Hepatocyte (in vitro differentiated cells): ENCODE data around the gene MSTO1. TPM values are rescaled to one million over a fixed set of nuclear protein-coding genes. Genes with fewer than 3 reads are reported as not detected.
"Not testable (repeated sequence)": the region's sequence is repeated elsewhere in the genome, so short reads cannot be mapped to it uniquely, and the experiment has no call there.

ENCODE experiments used
- DNase-seq: peaks from one replicate; pipeline ENCODE4 v3.0.0-alpha.2; 2016; ENCODE audit warnings: low spot score
- H2AFZ ChIP-seq: fragments of 200-600 bp; sonication (generic); 2 replicates; pipeline ENCODE4 v1.6.0; 2016; ENCODE audit warnings: antibody characterized with exemption, mild to moderate bottlenecking
- H3K27ac ChIP-seq: fragments of 200-600 bp; sonication (generic); 2 replicates; pipeline ENCODE4 v1.5.1; 2016; ENCODE audit warnings: mild to moderate bottlenecking
- H3K27me3 ChIP-seq: fragments of 200-600 bp; sonication (generic); 2 replicates; pipeline ENCODE4 v1.6.1; 2016
- H3K36me3 ChIP-seq: fragments of 200-600 bp; sonication (generic); replicated peaks from 2 replicates; pipeline ENCODE4 v1.5.1; 2016; ENCODE audit warnings: low read depth; ENCODE audit not compliant: insufficient read depth
- H3K4me1 ChIP-seq: fragments of 200-600 bp; sonication (generic); 2 replicates; pipeline ENCODE4 v1.5.1; 2016; ENCODE audit warnings: mild to moderate bottlenecking, moderate library complexity; ENCODE audit not compliant: insufficient read depth
- H3K4me2 ChIP-seq: fragments of 200-600 bp; sonication (generic); 2 replicates; pipeline ENCODE4 v1.6.0; 2016
- H3K4me3 ChIP-seq: fragments of 200-600 bp; sonication (generic); 2 replicates; pipeline ENCODE4 v1.5.1; 2016; ENCODE audit warnings: mild to moderate bottlenecking
- H3K79me2 ChIP-seq: fragments of 200-600 bp; sonication (generic); 2 replicates; pipeline ENCODE4 v1.6.0; 2017; ENCODE audit warnings: mild to moderate bottlenecking
- H3K9me2 ChIP-seq: fragments of 200-600 bp; sonication (generic); replicated peaks from 2 replicates; pipeline ENCODE4 v1.6.0; 2017; ENCODE audit warnings: mild to moderate bottlenecking; ENCODE audit not compliant: insufficient read depth
- H3K9me3 ChIP-seq: fragments of 200-600 bp; sonication (generic); 2 replicates; pipeline ENCODE4 v1.5.1; 2016; ENCODE audit warnings: low read depth, mild to moderate bottlenecking
- H4K20me1 ChIP-seq: fragments of 200-600 bp; sonication (generic); 2 replicates; pipeline ENCODE4 v1.6.0; 2016; ENCODE audit warnings: mild to moderate bottlenecking; ENCODE audit not compliant: insufficient read depth, poor library complexity, severe bottlenecking
- CTCF ChIP-seq: fragments of 200-600 bp; sonication (generic); IDR thresholded peaks from 2 replicates; pipeline ENCODE4 v1.5.1; 2016; ENCODE audit warnings: antibody characterized with exemption, mild to moderate bottlenecking; ENCODE audit not compliant: poor library complexity
- EZH2 ChIP-seq: fragments of 200-600 bp; sonication (generic); IDR thresholded peaks from 2 replicates; pipeline ENCODE4 v1.6.1; 2016; ENCODE audit warnings: antibody characterized with exemption, mild to moderate bottlenecking, borderline replicate concordance
- EZH2phosphoT487 ChIP-seq: fragments of 200-600 bp; sonication (generic); IDR thresholded peaks from one replicate; pipeline ENCODE4 v1.6.1; 2018; ENCODE audit warnings: antibody characterized with exemption, mild to moderate bottlenecking, low read depth, moderate library complexity; ENCODE audit not compliant: unreplicated experiment, severe bottlenecking
- WGBS: methylation state at CpG from one replicate; pipeline ENCODE4 v1.1.6; 2016; ENCODE audit warnings: low lambda C conversion rate; ENCODE audit errors: missing lambda C conversion rate; 5-methylcytosine and 5-hydroxymethylcytosine counted together
- polyA plus RNA-seq: library from polyadenylated mRNA; unstranded; fragments of >200 nt; fragmentation: Nextera tagmentation; extraction: Ambion mirVana; gene quantifications from 2 replicates; pipeline ENCODE4 v1.2.1, GENCODE V29; 2016
- total RNA-seq: library from RNA; depleted of rRNA; stranded (reverse); fragments of >200 nt; gene quantifications from 2 replicates; pipeline ENCODE4 v1.2.3, GENCODE V29; 2014

The MSTO1 gene
- total and polyA plus RNA-seq, 2 experiments from 2014 or later: 15.1 to 43.4 TPM

GRCh38 chr1:155590516-155591247 lies 19.3 kb upstream of the MSTO1 start:
- not testable (repeated sequence) for DNase-seq, H3K4me3 ChIP-seq, H4K20me1 ChIP-seq, H3K79me2 ChIP-seq, H3K9me2 ChIP-seq, H3K27ac ChIP-seq, H2AFZ ChIP-seq, H3K4me2 ChIP-seq, H3K36me3 ChIP-seq, H3K27me3 ChIP-seq, H3K4me1 ChIP-seq, H3K9me3 ChIP-seq
- 95% methylated on average over 20 of the region's 20 CpGs for WGBS

- DNase-seq: peak; percentile 74
Observed at GRCh38 chr1:155591770-155592169, 18.2 kb upstream of the MSTO1 start.

GRCh38 chr1:155595877-155596474 lies 14.0 kb upstream of the MSTO1 start:
- not testable (repeated sequence) for DNase-seq, H3K79me2 ChIP-seq, H3K4me1 ChIP-seq, H4K20me1 ChIP-seq, H2AFZ ChIP-seq, H3K9me3 ChIP-seq, H3K27ac ChIP-seq, H3K4me3 ChIP-seq, H3K27me3 ChIP-seq, H3K36me3 ChIP-seq, H3K9me2 ChIP-seq, H3K4me2 ChIP-seq
- 70% methylated on average over 3 of the region's 3 CpGs for WGBS

More at GRCh38 chr1:155591770-155592169, 18.2 kb upstream of the MSTO1 start:
- no peaks in the 10 kb centered on the region for H3K36me3 ChIP-seq
- no peaks in the 10 kb centered on the region for H3K27me3 ChIP-seq
- no peaks in the 10 kb centered on the region for H3K9me2 ChIP-seq
- WGBS: 46% methylated on average over 6 of the region's 6 CpGs
- TF ChIP-seq CTCF (peak; percentile 72), EZH2 (no peak)
- H3K4me2 ChIP-seq: no peak overlapping the region
- no peak overlapping the region for H3K4me3 ChIP-seq
- no peaks in the 10 kb centered on the region for H3K9me3 ChIP-seq
- no peak overlapping the region for H3K27ac ChIP-seq
- H3K4me1 ChIP-seq: no peaks in the 10 kb centered on the region
- no peaks in the 10 kb centered on the region for H4K20me1 ChIP-seq
- no peak overlapping the region for H2AFZ ChIP-seq
- H3K79me2 ChIP-seq: no peaks in the 10 kb centered on the region

- no peaks in the 10 kb centered on the region for H3K36me3 ChIP-seq
- H3K4me3 ChIP-seq: no peak overlapping the region
- no peaks in the 10 kb centered on the region for H3K79me2 ChIP-seq
- H2AFZ ChIP-seq: no peak overlapping the region
- H3K4me2 ChIP-seq: no peak overlapping the region
- 94% methylated on average over 5 of the region's 5 CpGs for WGBS
- peaks cover 3% of the 10 kb centered on the region for H3K4me1 ChIP-seq
- no peaks in the 10 kb centered on the region for H3K9me2 ChIP-seq
- H3K27me3 ChIP-seq: no peaks in the 10 kb centered on the region
- no peak overlapping the region for H3K27ac ChIP-seq
- no peaks in the 10 kb centered on the region for H3K9me3 ChIP-seq
- TF ChIP-seq EZH2phosphoT487: no peak
- TF ChIP-seq CTCF: no peak
- no peaks in the 10 kb centered on the region for H4K20me1 ChIP-seq
- no peak for DNase-seq
Observed at GRCh38 chr1:155596864-155597263, 13.2 kb upstream of the MSTO1 start.
